Measurements from ENCODE around the gene FAM181B. TPM values are rescaled to one million over a fixed set of nuclear protein-coding genes. Genes with fewer than 3 reads are reported as not detected.

Gene FAM181B
- total and polyA plus RNA-seq, 2 donors (not counting 1 experiment from before 2014, with no cell fraction given) = 0.17 TPM; not detected in 1

DNA sequence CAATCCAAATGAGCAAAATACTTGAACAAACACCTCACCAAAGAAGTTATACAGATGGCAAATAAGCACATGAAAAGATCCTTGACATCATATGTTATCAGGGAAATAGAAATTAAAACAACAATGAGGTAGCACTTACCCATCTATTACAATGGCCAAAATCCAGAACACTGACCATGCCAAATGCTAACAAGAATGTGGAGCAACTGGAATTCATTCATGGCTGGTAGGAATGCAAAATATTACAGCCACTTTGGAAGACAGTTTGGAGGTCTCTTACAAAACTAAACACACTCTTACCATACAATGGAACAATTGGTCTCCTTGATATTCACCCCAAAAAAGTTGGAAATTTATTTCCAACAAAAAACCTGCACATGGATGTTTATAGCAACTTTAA, 19.1 kb upstream of the FAM181B start:
- no peak overlapping the region for H3K9ac ChIP-seq (ENCODE audit: insufficient read depth, low read length)
- H3K79me2 ChIP-seq (ENCODE audit: control insufficient read depth, insufficient read depth, low read length) = no peaks in the 10 kb centered on the region
- DNase-seq (ENCODE audit: low read depth in 2 of 2) = peak in 1 of 2 donors; percentile 4
- no peak for TF ChIP-seq CTCF (conservative IDR thresholded peaks at IDR 0.05 in 1 of 2, IDR thresholded peaks at IDR 0.05 in 1 of 2; ENCODE audit: low read depth in 1 of 2, low read length in 2 of 2)
- no peak for TF ChIP-seq EZH2 (IDR thresholded peaks at IDR 0.05; ENCODE audit: low read length, missing control alignments)
- no peak overlapping the region for H3K4me3 ChIP-seq (replicated peaks in 1 of 4; ENCODE audit: control extremely low read depth in 1 of 4, insufficient read depth in 1 of 4, low read depth in 3 of 4, low read length in 4 of 4)
- no peaks in the 10 kb centered on the region for H3K36me3 ChIP-seq (ENCODE audit: control insufficient read depth, insufficient read depth, low read length)
- H4K20me1 ChIP-seq (ENCODE audit: control insufficient read depth, extremely low read depth, insufficient read depth, low read length) = no peaks in the 10 kb centered on the region
- H3K4me1 ChIP-seq (ENCODE audit: control insufficient read depth, extremely low read depth, insufficient read depth, low read length) = no peaks in the 10 kb centered on the region
- no peaks in the 10 kb centered on the region for H3K9me3 ChIP-seq (ENCODE audit: control insufficient read depth, insufficient read depth, low read depth, low read length)
- no peak overlapping the region for H3K4me2 ChIP-seq (ENCODE audit: extremely low read depth, insufficient read depth, low read length)
- no peak overlapping the region for H2AFZ ChIP-seq (ENCODE audit: low read length)
- H3K27ac ChIP-seq (ENCODE audit: insufficient read depth, low read length) = no peak overlapping the region
- no peaks in the 10 kb centered on the region for H3K27me3 ChIP-seq (ENCODE audit: control insufficient read depth, insufficient read depth, low read length)

DNA sequence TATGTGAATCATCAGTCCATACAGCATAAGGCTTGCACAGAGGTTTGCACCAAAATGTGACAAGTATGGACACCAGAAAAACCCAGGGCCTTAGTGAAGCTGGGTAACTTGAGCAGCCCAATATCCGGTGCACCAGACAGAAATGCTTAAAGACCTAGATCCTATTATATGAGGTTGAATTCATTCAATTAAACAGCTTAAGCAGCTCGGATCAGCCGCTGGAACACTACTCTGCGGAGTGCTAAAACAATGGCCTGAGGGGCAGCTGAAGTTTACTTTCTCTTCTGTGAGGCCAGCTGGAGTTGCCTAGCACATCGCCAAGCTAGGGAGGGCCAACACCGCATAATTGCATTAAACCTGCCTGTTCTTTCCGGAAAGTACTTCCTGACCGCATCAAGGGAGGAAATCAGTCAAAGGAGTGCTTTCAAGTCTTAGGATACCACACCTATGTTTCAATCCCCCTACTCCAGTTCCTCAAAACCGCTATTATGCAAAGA, 17.0 kb upstream of the FAM181B start:
- DNase-seq (ENCODE audit: low read depth in 2 of 2) = no peak
- Histone ChIP-seq H3K9ac (ENCODE audit: insufficient read depth, low read length) (no peak overlapping the region), H3K4me2 (ENCODE audit: extremely low read depth, insufficient read depth, low read length) (no peak overlapping the region), H3K9me3 (ENCODE audit: control insufficient read depth, insufficient read depth, low read depth, low read length) (no peaks in the 10 kb centered on the region), H3K4me1 (ENCODE audit: control insufficient read depth, extremely low read depth, insufficient read depth, low read length) (no peaks in the 10 kb centered on the region), H3K4me3 (replicated peaks in 1 of 4; ENCODE audit: control extremely low read depth in 1 of 4, insufficient read depth in 1 of 4, low read depth in 3 of 4, low read length in 4 of 4) (no peak overlapping the region), H2AFZ (ENCODE audit: low read length) (no peak overlapping the region), H4K20me1 (ENCODE audit: control insufficient read depth, extremely low read depth, insufficient read depth, low read length) (no peaks in the 10 kb centered on the region), H3K27ac (ENCODE audit: insufficient read depth, low read length) (no peak overlapping the region), H3K79me2 (ENCODE audit: control insufficient read depth, insufficient read depth, low read length) (no peaks in the 10 kb centered on the region), H3K27me3 (ENCODE audit: control insufficient read depth, insufficient read depth, low read length) (no peaks in the 10 kb centered on the region), H3K36me3 (ENCODE audit: control insufficient read depth, insufficient read depth, low read length) (no peaks in the 10 kb centered on the region)
- TF ChIP-seq CTCF (conservative IDR thresholded peaks at IDR 0.05 in 1 of 2, IDR thresholded peaks at IDR 0.05 in 1 of 2; ENCODE audit: low read depth in 1 of 2, low read length in 2 of 2) (no peak), EZH2 (IDR thresholded peaks at IDR 0.05; ENCODE audit: low read length, missing control alignments) (no peak)

- H3K36me3 ChIP-seq (ENCODE audit: control insufficient read depth, insufficient read depth, low read length) = no peaks in the 10 kb centered on the region
- no peaks in the 10 kb centered on the region for H3K9me3 ChIP-seq (ENCODE audit: control insufficient read depth, insufficient read depth, low read depth, low read length)
- H3K9ac ChIP-seq (ENCODE audit: insufficient read depth, low read length) = no peak overlapping the region
- DNase-seq (ENCODE audit: low read depth in 2 of 2) = no peak
- H2AFZ ChIP-seq (ENCODE audit: low read length) = no peak overlapping the region
- no peak overlapping the region for H3K27ac ChIP-seq (ENCODE audit: insufficient read depth, low read length)
- no peak for TF ChIP-seq CTCF (conservative IDR thresholded peaks at IDR 0.05 in 1 of 2, IDR thresholded peaks at IDR 0.05 in 1 of 2; ENCODE audit: low read depth in 1 of 2, low read length in 2 of 2)
- no peaks in the 10 kb centered on the region for H4K20me1 ChIP-seq (ENCODE audit: control insufficient read depth, extremely low read depth, insufficient read depth, low read length)
- no peaks in the 10 kb centered on the region for H3K79me2 ChIP-seq (ENCODE audit: control insufficient read depth, insufficient read depth, low read length)
- H3K4me1 ChIP-seq (ENCODE audit: control insufficient read depth, extremely low read depth, insufficient read depth, low read length) = no peaks in the 10 kb centered on the region
- H3K4me3 ChIP-seq (replicated peaks in 1 of 4; ENCODE audit: control extremely low read depth in 1 of 4, insufficient read depth in 1 of 4, low read depth in 3 of 4, low read length in 4 of 4) = no peak overlapping the region
- H3K27me3 ChIP-seq (ENCODE audit: control insufficient read depth, insufficient read depth, low read length) = peaks cover 2% of the 10 kb centered on the region
- no peak overlapping the region for H3K4me2 ChIP-seq (ENCODE audit: extremely low read depth, insufficient read depth, low read length)
These were observed 13.8 kb upstream of the FAM181B start for GRCh38 chr11:82747471-82747870.

All from fibroblast of lung (primary cell).